ACC112 (cell line): ENCODE results near the gene CYGB.

Source experiments
- H2AFZ ChIP-seq: fragments of 200-600 bp; sonication (generic); one replicate; pipeline ENCODE4 v1.6.0; 2017; ENCODE audit warnings: antibody characterized with exemption, low read length; ENCODE audit not compliant: unreplicated experiment
- H3K27ac ChIP-seq: fragments of 200-600 bp; sonication (generic); 2 replicates; pipeline ENCODE4 v1.5.1; 2014; ENCODE audit warnings: low read depth, mild to moderate bottlenecking, antibody characterized with exemption, low read length, moderate library complexity
- H3K27me3 ChIP-seq: fragments of 200-600 bp; sonication (generic); 2 replicates; pipeline ENCODE4 v1.6.1; 2014; ENCODE audit warnings: mild to moderate bottlenecking, antibody characterized with exemption, low read length, moderate library complexity, mixed read lengths; ENCODE audit not compliant: insufficient read depth
- H3K36me3 ChIP-seq: fragments of 200-600 bp; sonication (generic); 2 replicates; pipeline ENCODE4 v1.6.1; 2016; ENCODE audit warnings: mild to moderate bottlenecking, antibody characterized with exemption, low read length, moderate library complexity, mixed read lengths; ENCODE audit not compliant: insufficient read depth
- H3K4me1 ChIP-seq: fragments of 200-600 bp; sonication (generic); one replicate; pipeline ENCODE4 v1.6.1; 2016; ENCODE audit warnings: low read length, mixed read lengths; ENCODE audit not compliant: insufficient read depth, unreplicated experiment, control insufficient read depth
- H3K4me3 ChIP-seq: fragments of 200-600 bp; sonication (generic); 2 replicates; pipeline ENCODE4 v1.5.1; 2014; ENCODE audit warnings: mild to moderate bottlenecking, low read depth, low read length
- H3K79me2 ChIP-seq: fragments of 200-600 bp; sonication (generic); one replicate; pipeline ENCODE4 v1.6.0; 2016; ENCODE audit warnings: low read length; ENCODE audit not compliant: control insufficient read depth, unreplicated experiment, insufficient read depth

The CYGB gene

DNA sequence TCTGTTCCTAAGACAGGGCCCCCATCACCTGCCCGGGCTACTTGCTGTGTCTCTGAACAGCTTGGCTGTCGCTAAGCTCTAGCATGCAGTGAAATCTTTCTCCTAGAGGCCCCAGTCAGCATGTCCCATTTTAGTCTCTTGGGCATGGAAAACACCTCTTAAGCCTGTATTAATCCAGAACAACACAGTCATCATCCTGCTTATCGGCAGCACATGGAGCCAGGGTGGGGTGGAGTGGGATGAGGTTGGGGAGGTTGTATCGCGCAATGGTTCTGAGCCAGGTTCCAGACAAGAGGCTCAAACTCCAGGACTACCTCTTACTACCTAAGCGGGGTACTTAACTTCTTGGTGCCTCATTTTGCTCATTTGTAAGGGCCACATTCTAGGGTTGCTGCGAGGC lies 40.4 kb upstream of the CYGB start:
- Histone ChIP-seq H3K36me3 (no peaks in the 10 kb centered on the region), H3K27ac (no peak overlapping the region), H3K79me2 (no peaks in the 10 kb centered on the region), H2AFZ (no peak overlapping the region), H3K4me3 (no peak overlapping the region), H3K4me1 (peaks cover 4% of the 10 kb centered on the region), H3K27me3 (no peaks in the 10 kb centered on the region)

DNA sequence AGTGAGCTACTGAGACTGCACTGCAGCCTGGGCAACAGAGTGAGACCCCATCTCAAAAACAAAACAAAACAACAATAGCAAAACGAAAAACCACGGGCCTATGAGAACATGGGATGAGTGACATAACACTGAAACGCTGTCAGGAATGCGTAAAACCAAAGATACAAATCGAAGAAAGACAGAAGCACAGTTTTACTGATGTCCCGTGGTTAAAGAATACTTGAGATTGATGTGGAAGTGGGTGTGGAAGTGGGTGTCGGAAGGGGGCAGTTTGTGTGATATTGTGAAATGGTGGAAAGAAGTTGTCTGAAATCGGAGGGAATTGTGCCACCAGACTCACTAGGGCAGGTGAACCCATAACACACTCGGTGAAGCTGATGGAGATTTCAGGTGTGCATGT lies 38.7 kb upstream of the CYGB start:
- no peak overlapping the region for H3K27ac ChIP-seq
- peaks cover 4% of the 10 kb centered on the region for H3K4me1 ChIP-seq
- no peak overlapping the region for H2AFZ ChIP-seq
- H3K4me3 ChIP-seq, result no peak overlapping the region
- H3K36me3 ChIP-seq, result no peaks in the 10 kb centered on the region
- H3K79me2 ChIP-seq, result no peaks in the 10 kb centered on the region
- no peaks in the 10 kb centered on the region for H3K27me3 ChIP-seq

GRCh38 chr17:76575570-76575969 lies 38.1 kb upstream of the CYGB start:
- no peaks in the 10 kb centered on the region for H3K4me1 ChIP-seq
- H3K27ac ChIP-seq, result no peak overlapping the region
- no peaks in the 10 kb centered on the region for H3K27me3 ChIP-seq
- H2AFZ ChIP-seq, result no peak overlapping the region
- no peaks in the 10 kb centered on the region for H3K79me2 ChIP-seq
- no peaks in the 10 kb centered on the region for H3K36me3 ChIP-seq
- H3K4me3 ChIP-seq, result no peak overlapping the region

DNA sequence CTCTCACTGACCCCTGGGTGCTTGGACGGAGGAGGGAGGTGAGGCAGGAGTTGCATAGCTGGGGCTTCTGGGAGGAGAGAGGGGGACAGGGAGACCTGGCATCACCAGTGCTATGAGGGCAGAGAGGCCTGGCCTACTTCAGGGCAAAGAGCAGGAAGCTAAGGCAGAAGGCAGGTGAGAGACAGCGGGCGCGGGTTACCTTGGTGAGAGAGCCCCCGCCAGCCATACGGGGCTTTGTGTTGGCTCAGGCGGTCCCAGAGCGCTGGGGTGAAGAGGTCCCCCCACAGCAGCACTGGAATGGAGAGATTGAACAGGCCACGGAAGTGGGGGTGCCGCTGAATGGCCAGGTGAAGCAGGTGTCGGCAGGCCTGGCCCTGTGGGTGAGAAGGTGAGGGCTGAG lies 36.7 kb upstream of the CYGB start:
- H3K27ac ChIP-seq, result no peak overlapping the region
- H3K4me3 ChIP-seq, result no peak overlapping the region
- H3K79me2 ChIP-seq, result no peaks in the 10 kb centered on the region
- no peak overlapping the region for H2AFZ ChIP-seq
- H3K4me1 ChIP-seq, result no peaks in the 10 kb centered on the region
- H3K27me3 ChIP-seq, result no peaks in the 10 kb centered on the region
- H3K36me3 ChIP-seq, result no peaks in the 10 kb centered on the region

GRCh38 chr17:76573096-76573495 lies 35.6 kb upstream of the CYGB start:
- no peak overlapping the region for H2AFZ ChIP-seq
- no peaks in the 10 kb centered on the region for H3K4me1 ChIP-seq
- H3K36me3 ChIP-seq, result no peaks in the 10 kb centered on the region
- H3K27me3 ChIP-seq, result no peaks in the 10 kb centered on the region
- no peaks in the 10 kb centered on the region for H3K79me2 ChIP-seq
- no peak overlapping the region for H3K27ac ChIP-seq
- no peak overlapping the region for H3K4me3 ChIP-seq

- H3K27me3 ChIP-seq, result no peaks in the 10 kb centered on the region
- no peak overlapping the region for H2AFZ ChIP-seq
- no peak overlapping the region for H3K27ac ChIP-seq
- H3K4me1 ChIP-seq, result no peaks in the 10 kb centered on the region
- H3K4me3 ChIP-seq, result no peak overlapping the region
- H3K36me3 ChIP-seq, result no peaks in the 10 kb centered on the region
- no peaks in the 10 kb centered on the region for H3K79me2 ChIP-seq
Measured at GRCh38 chr17:76572201-76572910, 34.8 kb upstream of the CYGB start.

GRCh38 chr17:76570877-76571471 lies 33.5 kb upstream of the CYGB start:
- H3K27me3 ChIP-seq, result no peaks in the 10 kb centered on the region
- H3K4me1 ChIP-seq, result peaks cover 3% of the 10 kb centered on the region
- no peak overlapping the region for H2AFZ ChIP-seq
- H3K36me3 ChIP-seq, result peaks cover 3% of the 10 kb centered on the region; the same call in 1 of the 2 replicates
- no peak overlapping the region for H3K4me3 ChIP-seq
- no peak overlapping the region for H3K27ac ChIP-seq
- peaks cover under 1% of the 10 kb centered on the region for H3K79me2 ChIP-seq

GRCh38 chr17:76570457-76570856 lies 32.9 kb upstream of the CYGB start:
- no peak overlapping the region for H3K4me3 ChIP-seq
- H3K36me3 ChIP-seq, result peaks cover 6% of the 10 kb centered on the region; the same call in 1 of the 2 replicates
- no peak overlapping the region for H2AFZ ChIP-seq
- H3K4me1 ChIP-seq, result peaks cover 8% of the 10 kb centered on the region
- peaks cover 5% of the 10 kb centered on the region for H3K79me2 ChIP-seq
- H3K27me3 ChIP-seq, result no peaks in the 10 kb centered on the region
- no peak overlapping the region for H3K27ac ChIP-seq

- H3K36me3 ChIP-seq, result peaks cover 10% of the 10 kb centered on the region; the same call in 1 of the 2 replicates
- H3K27ac ChIP-seq, result no peak overlapping the region
- peaks cover 8% of the 10 kb centered on the region for H3K4me1 ChIP-seq
- no peak overlapping the region for H3K4me3 ChIP-seq
- no peaks in the 10 kb centered on the region for H3K27me3 ChIP-seq
- H2AFZ ChIP-seq, result no peak overlapping the region
- peaks cover 5% of the 10 kb centered on the region for H3K79me2 ChIP-seq
Measured at GRCh38 chr17:76569607-76570279, 32.2 kb upstream of the CYGB start.

DNA sequence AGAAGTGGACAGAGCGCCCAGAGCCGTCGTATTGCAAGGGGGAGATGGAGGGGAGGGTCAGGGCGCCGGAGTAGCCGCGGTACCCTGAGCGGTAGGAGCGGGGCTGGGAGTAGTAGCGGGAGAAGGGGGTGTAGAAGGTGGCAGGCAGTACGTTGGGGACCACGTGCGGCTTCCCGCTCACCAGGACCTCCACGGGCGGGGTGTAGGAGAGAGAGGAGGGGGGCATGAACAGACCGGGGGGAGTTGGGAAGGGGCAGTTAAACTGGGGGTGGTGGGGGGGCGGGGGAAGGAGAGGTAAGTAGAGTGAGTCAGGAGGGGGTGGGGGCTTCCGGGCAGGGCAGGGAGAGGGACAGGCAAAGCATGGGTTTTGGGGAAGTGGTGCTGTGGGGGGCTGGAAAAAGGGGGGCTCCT lies 31.3 kb upstream of the CYGB start:
- peaks cover 10% of the 10 kb centered on the region; the same call in 1 of the 2 replicates for H3K36me3 ChIP-seq
- no peaks in the 10 kb centered on the region for H3K27me3 ChIP-seq
- H3K79me2 ChIP-seq, result peaks cover 5% of the 10 kb centered on the region
- H3K4me1 ChIP-seq, result peaks cover 8% of the 10 kb centered on the region
- no peak overlapping the region for H2AFZ ChIP-seq
- H3K27ac ChIP-seq, result no peak overlapping the region
- H3K4me3 ChIP-seq, result no peak overlapping the region
